Measurements from ENCODE around the gene FGR.

Gene FGR

DNA sequence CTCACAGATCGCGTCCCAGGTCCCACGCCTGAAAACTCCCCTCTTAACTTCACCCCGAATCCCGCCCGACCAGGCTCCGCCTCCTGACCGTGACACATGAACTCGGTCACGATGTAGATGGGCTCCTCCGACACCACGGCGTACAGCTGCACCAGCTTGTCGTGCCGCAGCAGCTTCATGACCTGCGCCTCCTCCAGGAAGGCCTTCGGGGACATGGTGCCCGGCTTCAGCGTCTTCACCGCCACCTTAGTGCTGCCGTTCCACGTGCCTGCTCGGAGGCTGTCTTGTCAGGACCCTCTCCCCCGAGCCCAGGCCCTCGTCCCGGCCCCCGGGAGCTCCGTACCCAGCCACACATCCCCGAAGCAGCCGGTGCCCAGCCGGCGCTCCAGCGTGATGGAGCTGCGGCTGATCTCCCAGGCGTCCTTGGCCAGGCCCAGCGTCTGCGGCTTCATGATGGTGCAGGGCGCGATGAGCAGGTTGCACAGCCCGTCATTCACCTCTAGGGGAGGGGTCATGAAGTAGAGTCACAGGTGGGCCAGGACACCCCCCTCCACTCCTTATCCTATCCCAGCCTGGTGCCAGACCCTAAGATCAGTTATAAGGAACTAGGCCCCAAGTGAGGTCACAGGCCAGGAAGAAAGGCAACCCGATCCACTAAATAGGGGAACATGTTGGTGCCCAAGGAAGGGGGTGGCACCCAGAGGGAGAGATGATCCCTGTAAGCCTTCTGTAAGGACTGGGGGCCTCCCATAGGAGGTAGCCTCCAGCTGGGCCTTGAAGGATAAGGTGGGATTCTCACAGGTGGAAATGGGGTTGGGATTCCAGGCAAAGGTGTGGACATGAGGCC is 19.4 kb downstream of the FGR start:
- no peak for DNase-seq

DNA sequence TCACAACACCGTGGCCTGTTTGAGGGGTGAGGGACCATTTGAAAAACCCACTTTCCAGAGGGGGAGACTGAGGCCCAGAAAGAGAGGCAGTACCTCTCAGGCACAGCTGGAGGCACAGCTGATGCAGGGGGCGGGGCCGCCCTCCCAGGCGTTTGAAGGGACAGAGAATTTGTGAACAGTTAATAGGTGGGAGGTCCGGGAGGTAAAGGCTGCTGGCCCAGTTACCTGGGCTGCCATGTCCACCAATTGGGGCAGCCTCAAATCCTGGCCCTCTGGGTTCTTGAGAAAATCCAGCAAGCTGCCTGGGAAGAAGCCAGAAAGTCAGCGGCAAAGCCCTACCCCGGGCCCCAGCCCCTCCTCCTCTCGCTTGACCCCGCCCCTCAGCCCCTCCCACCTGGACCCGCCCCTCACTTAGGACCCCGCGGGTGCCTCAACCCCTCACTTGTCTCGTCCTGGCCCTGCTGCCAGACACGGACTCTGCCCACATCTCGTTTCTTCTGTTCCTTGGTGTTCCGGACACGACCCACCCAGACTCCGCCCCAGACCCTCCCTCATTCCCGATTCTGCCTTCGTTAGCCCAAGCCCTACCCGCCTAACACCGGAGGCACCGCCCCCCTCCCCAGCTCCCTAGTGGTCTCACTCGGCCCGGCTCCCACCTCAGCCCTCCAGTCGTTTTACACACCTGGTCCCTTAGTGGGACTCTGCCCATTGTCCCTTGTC is 20.2 kb downstream of the FGR start:
- no peak for DNase-seq

DNA sequence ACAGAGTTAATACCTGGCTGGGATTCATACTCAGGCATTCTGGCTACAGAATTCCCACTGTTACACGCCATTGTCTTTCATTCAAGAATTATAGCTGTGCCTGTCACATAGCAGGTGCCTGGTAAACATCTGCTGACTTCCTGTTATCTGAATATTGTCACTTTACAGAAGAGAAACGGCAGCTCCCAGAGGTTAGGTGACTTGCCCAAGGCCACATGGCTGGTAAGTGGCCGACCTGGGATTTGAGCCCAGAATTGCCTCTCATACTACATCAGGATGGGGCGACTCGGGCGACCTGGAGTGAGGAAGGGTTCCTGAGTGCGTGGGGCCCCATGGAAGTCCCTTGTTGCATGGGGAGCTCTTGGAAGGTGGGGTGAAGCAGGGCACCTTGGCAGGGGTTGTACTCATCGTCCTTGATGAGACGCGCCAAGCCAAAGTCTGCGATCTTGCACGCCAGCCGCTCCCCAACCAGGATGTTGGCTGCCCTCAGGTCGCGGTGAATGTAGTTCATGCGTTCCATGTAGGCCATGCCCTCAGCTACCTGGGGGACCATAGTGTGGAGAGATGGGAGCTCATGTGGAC is 20.9 kb downstream of the FGR start:
- DNase-seq, result no peak

DNA sequence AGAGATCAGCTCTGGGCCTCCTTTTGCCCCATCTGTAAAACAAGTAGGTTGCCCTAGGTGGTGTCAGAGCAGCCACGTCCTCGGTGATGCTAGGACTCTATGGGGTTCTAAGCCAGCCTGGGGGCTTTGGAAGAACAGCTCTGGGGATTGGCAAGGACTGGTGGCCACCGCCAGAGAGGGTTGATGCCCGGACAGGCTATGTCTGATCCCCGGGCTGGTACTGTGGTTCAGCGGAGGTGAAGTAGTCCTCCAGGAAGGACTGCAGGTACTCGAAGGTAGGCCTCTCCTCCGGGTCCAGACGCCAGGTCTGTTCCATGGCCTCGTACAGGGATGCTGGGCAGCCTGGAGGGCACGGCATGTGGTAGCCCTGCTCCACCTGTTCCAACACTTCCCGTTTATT is 22.3 kb downstream of the FGR start:
- DNase-seq, result no peak

DNA sequence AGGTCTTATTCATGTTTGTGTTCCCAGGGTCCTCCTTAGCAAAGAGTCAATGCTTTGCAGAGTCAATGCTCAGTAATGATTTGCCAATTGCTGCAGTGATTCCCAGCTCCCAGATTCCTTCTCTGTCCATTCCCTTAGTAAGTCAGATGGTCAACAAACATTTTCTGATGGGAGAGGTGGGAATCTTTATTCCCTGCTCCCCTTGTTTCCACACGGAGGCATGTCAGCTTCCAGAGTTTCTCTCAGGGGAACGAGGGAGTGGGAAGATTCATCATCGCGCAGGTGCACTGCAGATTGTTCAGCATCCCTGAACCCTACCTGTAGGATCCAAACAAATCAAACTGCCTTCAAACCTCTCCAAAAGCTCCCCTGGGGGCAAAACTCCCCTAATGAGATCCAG is 23.5 kb downstream of the FGR start:
- DNase-seq, result no peak

DNA sequence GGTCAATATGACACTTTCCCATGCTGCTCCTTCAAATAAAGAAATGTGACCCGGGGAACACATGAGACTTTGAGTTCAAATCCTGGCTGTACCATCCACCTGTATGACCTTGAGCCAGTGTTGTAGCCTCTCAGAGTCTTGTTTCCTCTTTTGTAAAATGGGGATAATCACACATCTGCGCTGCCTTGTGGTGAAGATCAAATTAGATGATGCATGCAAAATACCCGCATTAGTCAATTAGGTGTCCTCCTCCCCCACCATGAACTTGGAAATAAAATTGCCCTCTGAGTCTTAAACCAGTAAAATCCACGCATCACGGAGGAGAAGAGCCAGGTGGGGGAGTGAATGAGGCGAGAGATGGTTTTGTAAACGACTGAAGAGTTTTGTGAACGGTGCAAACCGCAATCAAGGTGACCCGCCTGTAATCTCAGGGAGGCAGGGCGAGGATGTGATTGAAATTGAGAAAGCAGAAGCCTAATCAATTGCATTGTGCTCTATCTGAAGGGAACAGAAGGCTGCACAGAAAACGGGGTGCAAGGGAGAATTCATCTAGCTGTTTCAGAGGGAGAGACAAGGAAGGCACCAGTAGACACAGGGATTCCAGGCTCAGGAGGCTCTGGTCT is 25.3 kb downstream of the FGR start:
- no peak for DNase-seq

DNA sequence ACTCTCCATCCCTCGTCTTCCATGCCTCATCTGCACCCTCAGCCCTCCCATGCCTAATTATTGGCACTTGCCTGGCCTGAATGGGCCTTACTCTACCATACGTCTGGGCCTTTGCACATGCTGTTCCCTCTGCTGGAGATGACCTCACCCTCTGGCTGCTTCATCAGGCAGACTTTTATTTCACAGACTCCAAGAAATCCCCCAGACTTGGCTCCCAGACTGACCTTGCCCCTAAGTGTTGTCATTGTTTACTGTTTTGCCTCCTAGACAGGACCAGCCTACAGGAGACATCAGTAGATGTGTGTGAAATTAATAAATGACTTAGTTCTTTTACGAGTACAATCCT is 25.8 kb downstream of the FGR start:
- DNase-seq, result no peak

DNA sequence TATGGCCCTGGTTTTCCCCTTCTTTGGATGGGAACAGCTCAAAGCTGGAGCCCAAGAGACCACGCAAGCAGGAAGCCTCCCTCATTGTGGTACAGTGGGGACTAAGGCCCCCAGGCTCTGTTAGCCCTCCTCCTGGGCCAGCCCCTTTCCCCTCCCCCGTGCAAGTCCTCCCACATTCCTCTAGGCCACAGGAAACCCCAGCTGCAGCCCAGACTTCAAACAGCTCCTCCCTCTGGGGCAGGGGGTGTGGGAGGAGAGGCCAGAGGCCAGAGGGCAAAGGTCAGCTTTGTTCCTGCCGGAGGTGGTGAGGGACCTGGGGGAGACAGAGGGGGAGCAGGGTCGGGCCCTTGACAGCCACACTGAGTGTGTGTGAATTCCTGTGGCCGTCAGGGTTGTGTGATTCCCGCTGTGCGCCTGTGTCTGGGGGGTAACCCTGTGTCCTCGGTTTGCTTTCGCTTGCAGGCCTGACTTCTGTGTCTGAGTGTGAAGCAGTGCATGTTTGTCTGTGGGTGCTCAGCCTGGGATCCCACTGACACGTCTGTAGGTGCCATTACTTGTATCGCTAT is 27.7 kb downstream of the FGR start:
- no peak for DNase-seq

DNA sequence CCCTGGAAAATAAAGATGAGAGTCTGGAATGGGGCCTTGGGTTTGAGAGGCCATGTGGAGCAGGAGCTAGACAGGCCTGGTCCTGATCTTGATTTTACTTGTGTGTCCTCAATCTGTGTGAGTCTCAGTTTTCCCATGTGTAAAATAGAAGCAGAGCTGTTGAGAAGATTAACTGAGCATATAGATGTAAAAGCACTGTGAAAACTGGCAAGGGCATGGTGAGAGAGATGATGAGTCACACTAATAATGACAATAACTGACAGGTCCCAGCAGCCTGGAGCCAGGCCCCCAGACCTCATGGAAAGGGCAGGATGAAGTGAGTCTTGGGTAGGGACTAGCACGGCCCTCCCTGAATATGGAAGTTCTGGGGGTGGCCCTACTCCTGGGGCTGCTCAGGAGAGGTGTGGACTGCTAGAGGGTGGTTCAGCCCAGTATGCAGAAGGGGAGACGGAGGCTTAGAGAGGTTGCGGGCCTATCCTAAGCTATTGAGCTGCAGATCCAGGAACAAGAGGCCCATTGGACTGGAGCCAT is 28.2 kb downstream of the FGR start:
- DNase-seq, result no peak

DNA sequence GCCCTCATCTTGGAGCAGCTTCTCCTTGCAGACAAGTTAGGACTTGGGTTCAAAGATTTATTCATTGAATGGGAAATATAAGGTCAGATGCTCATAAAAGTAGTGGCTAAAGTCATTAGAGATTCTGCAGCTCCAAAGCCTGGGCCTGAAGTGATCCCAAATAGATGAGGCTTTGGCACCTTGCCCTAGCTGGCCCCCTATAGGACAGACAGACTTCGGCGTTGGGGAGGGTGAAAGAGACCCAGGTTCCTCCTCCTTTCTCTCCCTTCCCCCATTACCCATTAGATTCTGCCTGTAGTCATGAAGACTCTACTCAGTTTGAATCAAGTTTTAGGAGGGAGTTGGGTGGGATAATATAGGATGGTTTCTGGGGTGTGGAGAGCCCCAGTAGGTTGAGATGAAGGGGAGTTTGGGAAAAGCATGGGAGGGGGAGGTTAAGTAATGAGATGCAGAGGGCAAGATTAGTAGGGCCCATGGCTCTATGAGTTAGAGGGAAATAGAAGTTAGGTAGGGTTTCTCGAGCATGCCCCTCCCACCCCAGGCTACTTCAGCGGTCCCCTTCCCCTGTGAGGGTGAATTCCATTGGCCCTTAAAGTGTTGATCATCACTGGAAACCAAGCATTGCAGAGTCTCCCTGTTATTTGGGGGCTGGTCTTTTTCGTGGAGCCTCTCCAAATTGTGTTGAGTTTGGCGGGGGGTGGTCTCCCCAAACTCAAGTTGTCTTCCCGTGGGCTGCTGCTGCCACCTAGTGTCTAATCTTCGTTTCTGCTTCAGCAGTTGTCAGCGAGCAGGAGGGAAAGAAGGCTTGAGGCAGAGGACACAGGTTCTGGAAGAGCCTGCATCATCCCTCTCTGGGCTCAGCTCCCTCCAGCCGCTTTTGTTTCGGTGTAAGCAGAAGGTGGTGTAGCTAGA is 28.9 kb downstream of the FGR start:
- DNase-seq, result peak; percentile 7

DNA sequence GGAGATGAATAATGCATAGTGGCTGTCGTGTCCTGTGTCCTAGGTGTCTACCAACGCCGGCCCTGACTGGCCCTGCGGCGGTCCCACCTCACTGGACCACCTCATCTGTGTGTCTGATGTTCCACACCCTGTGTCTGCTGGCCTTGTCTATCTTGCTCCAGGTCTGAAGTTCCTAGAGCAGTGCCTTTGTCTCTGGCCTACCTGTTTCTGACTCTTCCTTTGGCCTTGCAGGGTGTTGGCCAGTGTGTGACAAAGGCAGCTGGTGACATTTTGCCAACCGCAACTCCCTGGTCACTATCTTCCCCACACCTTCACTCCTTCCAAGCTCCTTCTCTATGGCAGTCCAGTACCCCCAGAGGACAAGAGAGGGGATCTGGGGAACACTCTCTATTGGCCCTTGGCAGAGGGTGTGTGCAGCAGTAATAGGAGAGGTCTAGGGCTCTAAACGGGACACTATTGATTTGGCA is 29.7 kb downstream of the FGR start:
- no peak for DNase-seq

DNA sequence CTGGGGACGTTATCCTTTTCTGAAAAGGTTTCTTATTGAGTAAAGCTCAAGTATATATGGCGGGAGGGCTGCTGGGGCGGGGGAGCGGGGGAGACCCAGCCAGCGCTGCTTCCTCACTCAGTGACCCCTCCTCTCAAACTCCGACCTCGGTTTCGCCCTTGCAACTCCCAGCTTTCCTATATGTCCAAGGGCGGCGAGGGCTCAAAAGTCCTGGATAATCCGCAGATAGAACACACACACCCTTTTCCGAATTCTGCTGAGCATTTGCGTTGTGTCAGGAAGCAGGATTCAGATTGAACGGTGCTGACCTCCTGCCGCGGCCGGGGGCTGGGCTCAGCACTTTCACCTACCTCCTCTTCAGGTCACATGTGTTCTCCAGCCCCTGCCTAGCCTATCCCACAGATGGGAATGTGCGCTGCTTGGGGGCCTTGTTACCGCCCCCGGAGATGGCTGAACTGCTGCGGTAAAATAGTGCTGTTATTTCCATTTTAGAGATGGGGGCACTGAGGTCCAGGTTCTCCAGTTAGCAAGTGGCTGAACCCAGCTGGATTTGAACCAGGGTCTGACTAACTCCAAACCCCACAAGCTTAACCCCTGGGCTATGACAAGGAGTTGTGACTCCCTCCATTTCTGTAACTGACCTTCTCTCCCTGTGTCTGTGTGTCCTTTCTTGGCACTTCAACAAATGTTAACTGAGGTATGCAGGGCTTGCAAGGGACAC is 30.2 kb downstream of the FGR start:
- DNase-seq, result no peak

DNA sequence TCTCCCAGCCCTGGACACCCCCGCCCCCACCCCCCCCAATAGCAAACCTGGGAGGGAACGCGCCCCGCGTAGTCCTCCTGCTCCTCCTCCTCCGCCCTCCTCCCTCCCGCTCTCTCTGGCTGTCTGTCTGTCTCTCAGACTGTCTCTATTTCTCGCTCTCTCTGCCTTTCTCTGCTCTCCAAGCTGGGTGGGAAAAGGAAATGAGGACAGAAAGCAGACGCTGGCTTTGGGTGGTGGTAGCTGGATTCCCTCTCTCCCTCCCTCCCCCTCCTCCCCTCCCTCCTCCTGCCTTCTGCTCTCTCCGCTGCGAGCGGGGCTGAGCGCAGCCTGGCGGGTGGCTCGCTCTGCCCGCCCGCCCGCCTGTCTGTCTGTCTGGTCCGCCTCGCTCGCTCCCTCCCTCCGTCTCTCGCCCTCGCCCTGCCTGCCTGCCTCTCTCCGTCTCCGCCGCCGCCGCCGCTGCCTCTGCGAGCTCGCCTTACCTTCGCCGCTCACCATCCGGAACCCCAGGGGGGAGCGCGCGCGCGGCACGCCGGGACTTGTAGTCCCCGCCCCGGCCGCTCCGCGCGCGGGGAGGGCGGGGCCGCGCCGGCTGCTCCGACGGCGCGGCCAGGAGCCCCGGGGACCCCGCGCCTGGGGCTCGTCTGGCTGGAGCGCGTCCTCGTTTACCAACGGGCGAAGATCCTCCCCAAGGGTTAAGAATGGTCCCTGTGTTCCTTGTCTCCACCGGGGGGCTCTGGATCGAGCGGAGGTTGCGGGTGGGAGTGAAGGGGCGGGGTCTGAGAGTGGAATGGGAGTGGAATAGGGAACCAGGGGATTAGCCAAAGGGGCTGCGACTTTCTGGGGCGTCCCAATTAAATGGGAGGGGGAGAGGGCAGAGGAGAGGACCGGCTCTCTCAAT is 31.1 kb downstream of the FGR start, which contains the start of gene AHDC1:
AHDC1 (minus strand) TSS at position 464 of the 898 bp plus-strand sequence. CDS start 52,029 bp downstream, outside the sequence.
- peak; percentile 78 for DNase-seq

DNA sequence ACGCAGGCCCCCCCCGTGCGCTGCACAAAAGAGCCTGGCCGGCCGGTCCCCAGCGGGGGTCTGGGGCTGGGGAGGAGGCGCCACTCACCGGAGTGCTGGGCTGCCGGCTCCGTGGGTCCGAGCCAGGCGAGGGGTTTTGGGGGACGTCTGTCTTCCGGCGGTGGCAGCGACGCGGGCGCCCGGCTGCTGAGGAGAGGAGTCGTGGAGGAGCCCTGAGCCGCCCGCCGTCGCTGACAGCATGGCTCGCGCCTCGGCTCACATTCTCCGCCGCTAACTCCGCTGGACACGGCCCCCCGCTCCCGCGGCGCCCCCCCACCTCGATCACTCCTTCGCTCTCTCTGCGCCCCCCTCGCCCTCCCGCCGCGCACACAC is 31.7 kb downstream of the FGR start:
- no peak for DNase-seq

DNA sequence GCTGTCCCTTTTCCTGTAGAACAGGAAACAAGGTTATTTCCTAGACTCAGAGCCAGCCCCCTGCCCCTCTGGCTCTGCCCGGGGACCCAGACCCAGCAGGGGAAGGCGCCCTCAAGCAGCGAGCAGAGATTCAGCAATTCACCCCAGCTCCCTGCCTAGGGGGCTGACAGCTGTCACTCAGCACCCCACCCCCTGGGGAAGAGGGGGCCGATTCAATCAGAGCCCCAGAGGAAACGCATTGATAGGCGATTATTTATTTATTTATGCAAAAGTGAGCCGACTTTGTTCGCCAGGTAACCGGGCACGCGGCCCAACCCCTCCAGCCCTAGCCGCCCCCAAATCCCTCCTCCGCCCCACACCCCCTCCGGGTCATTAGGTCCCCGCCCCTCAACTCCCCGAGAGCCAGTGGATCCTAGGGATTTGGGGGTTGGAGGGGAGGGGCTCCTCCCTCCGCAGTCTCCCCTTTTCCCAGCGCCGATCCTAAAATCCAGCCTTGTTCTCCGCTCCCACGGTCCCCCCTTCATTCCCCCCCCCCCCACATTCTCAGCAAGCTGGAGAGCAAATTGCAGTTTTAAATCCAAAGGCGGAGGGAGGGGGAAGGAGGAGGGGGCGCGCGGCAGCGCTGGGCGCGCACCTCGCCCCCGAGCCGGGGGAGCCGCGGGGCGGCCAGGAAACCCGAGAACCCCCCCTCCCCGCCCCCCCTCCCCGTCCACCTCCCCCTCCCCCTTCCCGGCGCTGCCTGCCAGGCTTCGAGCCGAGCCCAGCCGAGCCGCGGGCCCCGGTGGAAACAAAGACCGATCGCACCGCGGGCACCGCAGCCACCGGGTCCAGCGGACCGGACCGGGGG is 32.3 kb downstream of the FGR start:
- no peak for DNase-seq

DNA sequence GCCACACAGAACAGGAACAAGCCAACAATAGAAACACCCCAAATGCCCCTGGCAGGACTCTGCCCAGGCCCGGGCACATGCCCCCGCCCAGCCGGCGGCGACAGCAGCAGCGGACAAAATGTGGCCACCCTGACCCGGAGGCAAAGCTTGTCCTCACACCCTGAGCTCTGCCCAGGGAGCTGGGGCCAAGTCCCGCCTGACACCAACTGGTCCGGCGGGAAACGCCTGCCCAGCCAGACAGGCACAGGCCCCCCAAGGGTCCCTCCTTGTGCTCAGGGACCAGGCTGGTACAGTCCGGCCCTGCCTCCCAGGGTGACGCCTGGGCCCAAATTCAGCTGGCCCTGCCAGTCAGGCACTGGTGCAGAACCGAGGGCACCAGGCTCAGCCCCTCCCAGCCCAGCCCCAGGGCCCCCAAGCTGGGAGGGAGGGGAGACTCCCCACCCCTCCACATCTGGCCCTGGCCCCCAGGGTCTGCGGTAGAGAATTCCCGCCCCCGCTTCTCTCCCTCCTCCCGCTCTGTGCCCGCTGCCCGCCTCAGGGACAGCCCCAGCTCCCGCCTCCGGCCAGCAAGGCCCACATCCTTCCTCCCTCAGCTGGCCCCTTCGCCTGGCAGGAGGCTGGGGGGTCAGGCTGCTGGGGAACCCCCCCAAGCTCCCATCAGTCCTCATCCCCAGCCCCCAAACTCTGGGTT is 33.1 kb downstream of the FGR start:
- no peak for DNase-seq

DNA sequence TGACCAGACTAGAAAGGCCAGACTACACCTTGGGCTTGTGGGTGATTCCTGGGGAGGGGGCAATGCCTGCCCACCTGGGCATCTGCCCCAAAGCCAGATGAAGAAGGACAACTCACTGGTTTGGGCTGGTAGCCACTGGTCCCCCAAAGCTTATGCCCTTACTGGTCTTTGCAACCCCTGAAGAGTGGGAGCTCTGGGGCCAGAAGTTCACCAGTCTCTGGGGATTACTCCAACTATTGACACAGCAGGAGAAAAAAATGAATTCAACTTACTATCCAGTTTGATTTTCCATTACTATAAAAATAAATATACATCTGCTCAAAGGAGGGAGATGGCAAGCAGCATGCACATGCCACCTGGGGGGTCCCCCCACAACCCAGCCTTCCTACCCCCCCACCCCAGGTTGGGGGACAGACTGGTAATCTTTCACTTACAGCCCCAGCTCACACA is 33.6 kb downstream of the FGR start:
- DNase-seq, result no peak

DNA sequence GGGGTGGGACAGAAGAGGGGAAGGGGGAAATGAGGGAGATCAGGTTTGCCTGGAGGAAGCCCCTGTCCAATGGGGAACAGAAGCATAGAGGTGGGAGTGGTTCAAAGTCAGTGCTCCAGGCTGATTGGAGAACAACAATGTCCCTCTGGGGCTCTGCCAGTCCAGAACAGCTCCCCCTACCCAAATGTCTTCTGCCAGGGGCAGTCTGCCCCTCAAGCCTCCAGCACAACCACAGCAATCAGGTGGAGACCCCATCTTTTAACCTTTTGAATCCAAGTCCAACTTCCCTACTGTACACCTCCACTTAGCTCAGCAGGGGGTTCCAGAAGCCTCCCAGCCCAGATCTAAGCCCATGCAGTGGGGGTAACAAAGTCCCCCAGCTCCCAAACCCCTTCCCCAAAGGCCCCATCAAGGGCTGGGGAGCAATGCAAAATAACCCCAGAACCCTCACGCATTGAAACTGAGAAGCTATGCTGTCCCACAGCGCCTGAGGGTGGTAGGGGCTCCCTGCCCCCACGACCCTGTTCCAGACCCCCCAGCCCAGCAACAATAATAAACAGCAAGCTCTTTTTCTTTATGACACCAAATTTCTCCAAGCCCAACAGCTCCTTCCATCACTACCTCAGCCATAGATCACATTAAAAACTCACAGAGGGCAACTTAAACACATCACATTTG is 34.3 kb downstream of the FGR start:
- DNase-seq, result peak; percentile 21

Data from NCI-H526 treated with DMSO at 0.1 percent for 48 hours (cell line).